ENCODE results near the gene FADS2. TPM values are rescaled to one million over a fixed set of nuclear protein-coding genes. Genes with fewer than 3 reads are reported as not detected.

Gene FADS2
- total and polyA plus RNA-seq, 2 experiments from 2014 or later = 124 to 392 TPM

- no peaks in the 10 kb centered on the region for H3K27me3 ChIP-seq (ENCODE audit: insufficient read depth)
- no peak for ATAC-seq
- Mint-ChIP-seq H3K4me1 (peaks cover 5% of the 10 kb centered on the region), H3K27ac (no peak overlapping the region), H3K36me3 (ENCODE audit: low read depth) (peaks cover 68% of the 10 kb centered on the region), H3K9me3 (no peaks in the 10 kb centered on the region; the same call in 2 of the 3 replicates), H3K4me3 (no peak overlapping the region), H3K27me3 (ENCODE audit: insufficient read depth, low read depth, poor library complexity) (peaks cover 4% of the 10 kb centered on the region)
- peaks cover 5% of the 10 kb centered on the region for H4K20me1 ChIP-seq (replicated peaks; ENCODE audit: insufficient read depth)
- no peaks in the 10 kb centered on the region for H3K4me1 ChIP-seq (ENCODE audit: insufficient read depth)
- peaks cover 28% of the 10 kb centered on the region for H3K36me3 ChIP-seq (ENCODE audit: insufficient read depth)
- peaks cover 6% of the 10 kb centered on the region; the same call in 1 of the 2 replicates for H3F3A ChIP-seq (replicated peaks; ENCODE audit: low read depth)
- no peak overlapping the region for H3K27ac ChIP-seq (ENCODE audit: low read depth)
- no peak overlapping the region for H3K4me2 ChIP-seq
- TF ChIP-seq EZH2 (IDR thresholded peaks at IDR 0.05; ENCODE audit: low read depth, unreplicated experiment) (no peak), ZNF462 (CRISPR knock-in tag; IDR thresholded peaks at IDR 0.05) (no peak), CREB1 (CRISPR knock-in tag; IDR thresholded peaks at IDR 0.05; ENCODE audit: low read depth) (no peak), POLR2AphosphoS5 (IDR thresholded peaks at IDR 0.05; ENCODE audit: low read depth) (no peak), ETS1 (IDR thresholded peaks at IDR 0.05) (no peak), EZH2phosphoT487 (IDR thresholded peaks at IDR 0.05; ENCODE audit: unreplicated experiment) (no peak), JUNB (IDR thresholded peaks at IDR 0.05; ENCODE audit: unreplicated experiment) (no peak), ZNF114 (CRISPR knock-in tag; IDR thresholded peaks at IDR 0.05) (no peak), STAT1 (IDR thresholded peaks at IDR 0.05; ENCODE audit: unreplicated experiment) (no peak), REST (IDR thresholded peaks at IDR 0.05; ENCODE audit: unreplicated experiment) (no peak), NANOG (IDR thresholded peaks at IDR 0.05; ENCODE audit: borderline replicate concordance) (no peak), CTCF (conservative IDR thresholded peaks at IDR 0.05; ENCODE audit: low read depth in 2 of 2) (no peak), ZNF331 (CRISPR knock-in tag; IDR thresholded peaks at IDR 0.05; ENCODE audit: low read depth) (no peak)
- no peaks in the 10 kb centered on the region for H3K9me2 ChIP-seq (ENCODE audit: insufficient read depth)
- H3K4me3 ChIP-seq = no peak overlapping the region
- DNase-seq (ENCODE audit: low spot score) = no peak
- H2AFZ ChIP-seq = no peak overlapping the region
- H3K79me2 ChIP-seq (replicated peaks; ENCODE audit: insufficient read depth) = 0 out of 2 replicates have a peak, but pooled peaks cover 3% of the 10 kb centered on the region
Measured at GRCh38 chr11:61863548-61864081, 35.5 kb downstream of the FADS2 start.
